Kidney (tissue), 14 donors: Measurements from ENCODE around the gene LENEP. TPM values are rescaled to one million over a fixed set of nuclear protein-coding genes. Genes with fewer than 3 reads are reported as not detected.

Experiments used
- DNase-seq, 5 donors: peaks; one replicate each; pipeline ENCODE4 v3.0.0-alpha.2; 2013 to 2020
- FAIRE-seq: peaks from 2 replicates; lab custom pipeline; 2012; peaks lifted over from hg19 to GRCh38; lab: Jason Lieb, UNC
- H3K27ac ChIP-seq, 2 donors: one replicate each; pipeline ENCODE4 v1.7.0; 2013; ENCODE audit warnings: low read depth in 2 of 2, low read length in 2 of 2, inconsistent platforms in 1 of 2
- H3K27me3 ChIP-seq: one replicate; pipeline ENCODE4 v1.7.1; 2013; ENCODE audit warnings: low read length, inconsistent platforms; ENCODE audit not compliant: control insufficient read depth, insufficient read depth
- H3K36me3 ChIP-seq, 3 donors: one replicate each; pipeline versions ENCODE4 v1.7.0 to v1.7.1; 2013; ENCODE audit warnings: low read length in 3 of 3, control low read depth in 1 of 3, inconsistent platforms in 1 of 3; ENCODE audit not compliant: insufficient read depth in 3 of 3, control insufficient read depth in 2 of 3
- H3K4me1 ChIP-seq, 3 donors: one replicate each; pipeline versions ENCODE4 v1.7.0 to v1.7.1; 2013; ENCODE audit warnings: low read length in 3 of 3, inconsistent platforms in 1 of 3, low read depth in 1 of 3; ENCODE audit not compliant: control insufficient read depth in 2 of 3, insufficient read depth in 2 of 3
- H3K4me3 ChIP-seq, 3 donors: one replicate each; pipeline versions ENCODE4 v1.7.0 to v1.8.1; 2013; ENCODE audit warnings: low read length in 3 of 3, control low read depth in 1 of 3, inconsistent platforms in 1 of 3
- H3K9ac ChIP-seq, 3 donors: one replicate each; pipeline versions ENCODE4 v1.7.0 to v1.7.1; 2013; ENCODE audit warnings: low read length in 3 of 3, control low read depth in 1 of 3, inconsistent platforms in 1 of 3
- H3K9me3 ChIP-seq, 3 donors: one replicate each; pipeline versions ENCODE4 v1.7.0 to v1.7.1; 2013; ENCODE audit warnings: low read length in 3 of 3, control low read depth in 1 of 3, inconsistent platforms in 1 of 3; ENCODE audit not compliant: control insufficient read depth in 2 of 3, insufficient read depth in 1 of 3
- CTCF ChIP-seq: IDR thresholded peaks from 3 replicates; pipeline ENCODE4 v1.5.1; 2012; ENCODE audit warnings: mild to moderate bottlenecking, moderate library complexity, borderline replicate concordance; ENCODE audit not compliant: insufficient read depth; ENCODE audit errors: extremely low read depth
- intact Hi-C: fragments of 100-400 bp; cut with DNase I; formaldehyde crosslinking; loops from one replicate; pipeline ENCODE4 v1.11.1; 2022
- polyA plus RNA-seq: library from polyadenylated mRNA; stranded (reverse); fragments of 350-450 nt; fragmentation: Illumina TruSeq; extraction: RNeasy Lipid Tissue Mini Kit (QIAGEN cat#74804); gene quantifications from one replicate; pipeline ENCODE4 v1.2.3, GENCODE V29; 2014; ENCODE audit warnings: low read depth, low replicate concordance; ENCODE audit not compliant: insufficient read depth
- total RNA-seq: library from RNA; stranded (reverse); fragmentation: NEBNext Ultra II Directional; extraction: Animal tissue kit (Norgen Biotek cat#: 25700); gene quantifications from one replicate; pipeline ENCODE4 v1.2.1, GENCODE V29; 2021
- donor health status: control.
- donor health status: control.
- donor health status: control.
- donor health status: control.
- donor health status: control.
- donor health status: DM: yes; HTN: yes; CAD: no.
- donor health status: Normal renal cell carcinoma (clear cell type).

Gene LENEP
- total and polyA plus RNA-seq, 2 donors from 2014 or later: not detected

- no peak for FAIRE-seq
- intact Hi-C loops: no loop called here
Measured at GRCh38 chr1:155040358-155041093, 47.1 kb downstream of the LENEP start.

GRCh38 chr1:155042789-155043188 lies 49.4 kb downstream of the LENEP start:
- H3K9ac ChIP-seq: no peak overlapping the region
- H3K4me3 ChIP-seq: no peak overlapping the region
- DNase-seq (no peak), FAIRE-seq (no peak)
- H3K4me1 ChIP-seq: peaks cover 0 to 5% (median 0%) of the 10 kb centered on the region in 3 donors
- H3K27ac ChIP-seq: no peak overlapping the region
- H3K9me3 ChIP-seq: no peaks in the 10 kb centered on the region
- H3K27me3 ChIP-seq: no peaks in the 10 kb centered on the region
- no peaks in the 10 kb centered on the region for H3K36me3 ChIP-seq
- TF ChIP-seq CTCF: no peak
- intact Hi-C loops: no loop called here

More at GRCh38 chr1:155040358-155041093, 47.1 kb downstream of the LENEP start:
- Histone ChIP-seq H3K4me1 (peaks cover 0 to 5% (median 0%) of the 10 kb centered on the region in 3 donors), H3K36me3 (no peaks in the 10 kb centered on the region), H3K27me3 (no peaks in the 10 kb centered on the region), H3K4me3 (no peak overlapping the region), H3K9ac (no peak overlapping the region), H3K27ac (no peak overlapping the region), H3K9me3 (no peaks in the 10 kb centered on the region)
- peak in 1 of 5 donors; percentile 51 for DNase-seq
- no peak for TF ChIP-seq CTCF

- no peak for TF ChIP-seq CTCF
- H3K27ac ChIP-seq: no peak overlapping the region
- H3K27me3 ChIP-seq: no peaks in the 10 kb centered on the region
- intact Hi-C loops: no loop called here
- no peak overlapping the region for H3K9ac ChIP-seq
- no peak overlapping the region for H3K4me3 ChIP-seq
- H3K36me3 ChIP-seq: no peaks in the 10 kb centered on the region
- peaks cover 0 to 5% (median 0%) of the 10 kb centered on the region in 3 donors for H3K4me1 ChIP-seq
- no peak for DNase-seq
- no peaks in the 10 kb centered on the region for H3K9me3 ChIP-seq
- no peak for FAIRE-seq
Measured at GRCh38 chr1:155043301-155043702, 49.9 kb downstream of the LENEP start.
